Measurements from ENCODE around the gene NGFR.

- no peak for TF ChIP-seq EZH2 (IDR thresholded peaks at IDR 0.05; ENCODE audit: low read length, unreplicated experiment)
- TF ChIP-seq CTCF (conservative IDR thresholded peaks at IDR 0.05; ENCODE audit: low read depth, low read length): no peak
- TF ChIP-seq EZH2phosphoT487 (IDR thresholded peaks at IDR 0.05; ENCODE audit: borderline replicate concordance, low read length): no peak
Measured at GRCh38 chr17:49490276-49490675, 4.8 kb upstream of the NGFR start.
